ENCODE results near the gene HYDIN.
A peak's percentile ranks its signal among the peaks of the same experiment; 100 is the strongest.

Gene HYDIN

GRCh38 chr16:70774261-70774660 lies 456.3 kb downstream of the HYDIN start:
- FAIRE-seq (no peak), DNase-seq (ENCODE audit: extremely low spot score, insufficient read length, low read depth) (no peak)

DNA sequence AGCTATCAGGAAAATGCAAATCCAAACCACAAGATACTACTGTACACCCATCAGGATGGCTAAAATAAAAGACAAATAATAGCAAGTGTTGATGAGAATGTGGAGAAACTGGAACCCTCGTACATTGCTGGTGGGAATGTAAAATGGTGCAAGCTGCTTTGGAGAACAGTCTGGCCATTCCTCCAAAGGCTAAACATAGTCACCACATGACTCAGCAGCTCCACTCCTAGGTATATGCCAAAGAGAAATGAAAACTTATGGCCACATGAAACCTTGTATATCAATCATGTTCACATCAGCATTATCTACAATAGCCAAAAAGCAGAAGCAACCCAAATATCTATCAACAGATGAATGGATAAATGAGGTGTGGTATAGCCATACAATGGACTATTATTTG lies 458.0 kb downstream of the HYDIN start:
- DNase-seq (ENCODE audit: extremely low spot score, insufficient read length, low read depth) (no peak), FAIRE-seq (no peak)

- FAIRE-seq (peak; percentile 73), DNase-seq (ENCODE audit: extremely low spot score, insufficient read length, low read depth) (peak; percentile 23)
These were observed 459.6 kb downstream of the HYDIN start for GRCh38 chr16:70770626-70771552.

DNA sequence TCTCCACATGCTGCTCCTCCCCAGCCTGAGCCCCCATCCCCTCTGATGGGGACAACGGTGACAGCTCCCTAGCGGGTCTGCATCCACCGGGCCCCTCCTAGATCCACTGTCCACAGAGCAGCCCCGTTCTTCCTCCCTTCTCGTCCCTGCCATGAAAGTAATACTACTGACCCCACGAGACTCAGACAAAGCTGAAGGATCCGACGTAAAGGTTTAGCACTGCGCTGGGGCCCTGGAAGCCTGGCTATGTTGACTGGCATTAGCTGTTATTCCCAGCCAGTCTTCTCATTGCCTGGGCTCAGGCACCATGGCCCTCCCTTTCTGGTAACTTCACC lies 460.3 kb downstream of the HYDIN start:
- DNase-seq (ENCODE audit: extremely low spot score, insufficient read length, low read depth) (no peak), FAIRE-seq (no peak)

DNA sequence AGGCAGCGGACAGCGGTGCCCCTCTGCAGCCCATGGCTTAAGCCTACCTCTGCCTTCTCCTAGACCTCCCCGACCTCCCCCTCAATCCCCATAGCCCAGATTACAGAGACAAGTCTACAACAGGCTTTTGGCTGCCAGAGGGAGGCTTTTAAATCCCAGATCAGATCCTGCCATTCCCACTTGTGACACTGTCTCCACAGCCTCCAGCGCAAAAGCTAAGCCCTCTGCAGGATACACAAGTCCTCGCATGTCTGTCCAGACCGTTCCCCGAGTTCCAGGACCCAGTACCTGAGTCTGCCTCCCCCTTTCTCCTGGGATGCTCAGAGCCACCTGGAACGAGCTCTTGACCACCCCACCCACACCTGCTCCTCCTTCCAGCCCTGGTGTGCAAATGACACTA lies 460.8 kb downstream of the HYDIN start:
- DNase-seq (ENCODE audit: extremely low spot score, insufficient read length, low read depth) (no peak), FAIRE-seq (no peak)

- no peak for FAIRE-seq
- no peak for DNase-seq (ENCODE audit: extremely low spot score, insufficient read length, low read depth)
These were observed 461.4 kb downstream of the HYDIN start for GRCh38 chr16:70769131-70769530.

- FAIRE-seq (no peak), DNase-seq (ENCODE audit: extremely low spot score, insufficient read length, low read depth) (no peak)
These were observed 462.3 kb downstream of the HYDIN start for GRCh38 chr16:70768203-70768580.

DNA sequence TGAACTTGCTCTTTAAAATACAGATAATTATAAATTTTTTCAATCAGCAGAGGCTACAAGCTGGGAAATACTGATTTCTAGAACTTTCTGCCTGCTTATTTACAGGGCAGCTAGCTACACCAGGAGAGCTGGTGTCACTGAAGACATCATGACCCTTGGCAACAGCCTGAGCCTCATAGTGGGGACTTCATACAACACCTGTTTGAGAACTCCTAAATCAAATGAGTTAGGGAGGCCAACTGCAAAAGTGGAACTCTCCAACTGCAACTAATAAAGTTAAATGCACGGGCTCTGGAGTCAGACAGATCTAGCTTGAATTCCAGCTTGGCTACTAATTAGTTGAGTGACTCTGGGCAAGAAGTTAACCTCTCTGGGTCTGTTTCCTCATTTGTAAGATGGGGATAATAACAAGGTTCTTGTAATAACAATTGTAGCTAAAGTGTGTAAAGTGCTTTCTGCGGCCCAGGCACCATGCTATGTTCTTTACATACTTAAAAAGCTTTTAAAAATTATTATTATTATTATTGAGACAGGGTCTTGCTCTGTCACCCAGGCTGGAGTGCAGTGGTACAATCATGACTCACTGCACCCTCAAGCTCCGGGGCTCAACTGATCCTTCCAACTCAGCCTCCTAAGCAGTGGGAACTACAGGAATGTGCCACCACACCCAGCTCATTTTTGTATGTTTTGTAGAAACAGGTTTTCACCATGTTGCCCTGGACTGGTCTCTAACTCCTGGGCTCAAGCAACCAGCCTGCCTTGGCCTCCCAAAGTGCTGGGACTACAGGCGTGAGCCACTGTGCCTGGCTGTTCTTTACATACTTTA lies 462.9 kb downstream of the HYDIN start:
- DNase-seq (ENCODE audit: extremely low spot score, insufficient read length, low read depth) (no peak), FAIRE-seq (no peak)

- DNase-seq (ENCODE audit: extremely low spot score, insufficient read length, low read depth) (no peak), FAIRE-seq (no peak)
These were observed 463.9 kb downstream of the HYDIN start for GRCh38 chr16:70766658-70767057.

DNA sequence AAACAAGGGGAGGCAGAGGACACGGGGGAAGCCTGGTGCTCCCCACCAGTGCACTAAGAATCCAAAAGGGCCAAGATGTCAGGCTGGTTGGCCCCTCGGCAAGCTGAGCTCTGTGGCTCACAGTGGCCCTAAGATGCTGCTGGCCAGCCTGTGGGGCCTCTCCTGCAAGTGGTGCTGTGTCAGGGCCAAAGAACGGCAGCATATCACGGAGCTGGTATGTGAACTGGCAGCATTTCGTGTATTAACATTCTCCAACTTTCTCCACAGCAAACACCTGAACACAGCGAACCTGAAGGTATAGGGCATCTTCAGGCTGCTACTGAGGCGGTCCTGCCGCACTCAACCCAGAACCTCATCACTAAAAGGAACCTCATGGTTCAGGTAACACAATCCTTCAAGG lies 464.3 kb downstream of the HYDIN start:
- no peak for DNase-seq (ENCODE audit: extremely low spot score, insufficient read length, low read depth)
- no peak for FAIRE-seq

DNA sequence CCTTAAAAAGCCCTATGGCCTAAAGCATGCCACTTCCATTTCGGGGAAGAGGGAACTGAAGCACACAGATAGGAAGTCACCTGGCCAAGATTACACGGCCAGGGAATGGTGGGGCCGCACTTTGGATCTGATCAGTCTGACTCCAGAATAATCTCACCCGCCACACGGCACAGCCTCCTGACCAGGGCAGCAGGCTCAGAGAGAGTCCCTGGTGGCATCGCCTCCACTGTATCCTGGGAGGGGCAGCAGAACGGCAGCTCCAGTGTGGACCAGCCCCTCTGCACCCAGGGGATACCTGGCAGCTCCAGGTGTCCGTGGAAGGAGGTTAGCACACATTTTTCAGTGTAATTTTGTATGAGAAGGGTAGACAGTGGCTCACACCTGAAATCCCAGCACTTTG lies 465.0 kb downstream of the HYDIN start:
- FAIRE-seq, result no peak
- DNase-seq (ENCODE audit: extremely low spot score, insufficient read length, low read depth), result no peak

- DNase-seq (ENCODE audit: extremely low spot score, insufficient read length, low read depth) (no peak), FAIRE-seq (no peak)
These were observed 465.9 kb downstream of the HYDIN start for GRCh38 chr16:70764632-70765031.

DNA sequence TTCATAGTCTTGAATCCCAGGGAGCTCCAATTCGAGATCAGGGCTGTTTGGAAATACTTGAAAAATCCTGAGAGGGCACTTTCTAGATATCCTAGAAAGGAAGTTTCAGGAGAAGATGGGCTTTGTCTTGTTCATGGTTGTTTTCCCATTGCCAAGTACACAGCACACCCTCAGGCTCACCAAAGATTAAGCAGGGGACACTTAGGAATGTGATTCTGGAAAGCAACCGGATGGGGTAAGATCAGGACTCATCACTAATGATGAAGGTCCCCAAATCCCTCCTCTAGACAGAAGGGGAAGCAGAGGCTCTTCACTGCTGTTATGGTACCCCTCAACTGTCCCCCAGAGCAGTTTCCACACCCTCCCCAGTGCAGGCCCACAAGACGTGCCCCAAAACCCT lies 470.3 kb downstream of the HYDIN start:
- FAIRE-seq, result no peak
- DNase-seq (ENCODE audit: extremely low spot score, insufficient read length, low read depth), result no peak

GRCh38 chr16:70759666-70760065 lies 470.9 kb downstream of the HYDIN start:
- DNase-seq (ENCODE audit: extremely low spot score, insufficient read length, low read depth), result no peak
- no peak for FAIRE-seq

DNA sequence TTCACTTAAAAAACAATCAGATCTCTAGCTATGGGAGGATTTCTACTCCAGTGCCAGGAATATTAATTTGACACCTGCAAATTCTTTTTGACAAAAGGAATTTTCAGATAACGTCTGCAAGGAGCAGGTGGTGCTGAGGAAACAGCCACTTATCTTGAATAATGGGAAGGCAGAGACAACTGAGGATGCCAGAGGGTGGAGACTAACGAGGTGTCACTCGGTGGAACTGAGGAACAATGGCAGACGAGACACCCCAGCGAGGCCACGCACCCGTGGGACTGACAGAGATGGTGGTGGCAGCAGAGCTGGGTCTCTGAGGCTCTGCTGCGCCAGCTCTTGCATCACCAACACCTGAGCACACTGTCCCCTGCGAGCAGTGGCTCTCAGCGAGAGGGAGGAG lies 471.7 kb downstream of the HYDIN start:
- no peak for DNase-seq (ENCODE audit: extremely low spot score, insufficient read length, low read depth)
- FAIRE-seq, result no peak

All from GM18507 (cell line).